ENCODE data around the gene DPYD. TPM values are rescaled to one million over a fixed set of nuclear protein-coding genes. Genes with fewer than 3 reads are reported as not detected.

The DPYD gene
- total RNA-seq, 1 donor from 2014 or later = 5.9 TPM

GRCh38 chr1:97334454-97334853 is 586.4 kb downstream of the DPYD start:
- Mint-ChIP-seq H3K27me3 (ENCODE audit: low read depth) (peaks cover 4% of the 10 kb centered on the region), H3K36me3 (ENCODE audit: low read depth) (no peaks in the 10 kb centered on the region), H3K4me1 (no peaks in the 10 kb centered on the region), H3K27ac (ENCODE audit: unreplicated experiment) (no peak overlapping the region), H3K4me3 (no peak overlapping the region), H3K9me3 (no peaks in the 10 kb centered on the region)
- DNase-seq (ENCODE audit: low read depth, low spot score) = no peak
- no peak for TF ChIP-seq CTCF (conservative IDR thresholded peaks at IDR 0.05)

- Mint-ChIP-seq H3K4me1 (no peaks in the 10 kb centered on the region), H3K4me3 (no peak overlapping the region), H3K36me3 (ENCODE audit: low read depth) (no peaks in the 10 kb centered on the region), H3K27ac (ENCODE audit: unreplicated experiment) (no peak overlapping the region), H3K9me3 (no peaks in the 10 kb centered on the region), H3K27me3 (ENCODE audit: low read depth) (peaks cover 4% of the 10 kb centered on the region)
- TF ChIP-seq CTCF (conservative IDR thresholded peaks at IDR 0.05) = no peak
- DNase-seq (ENCODE audit: low read depth, low spot score) = no peak
These were observed 588.1 kb downstream of the DPYD start for GRCh38 chr1:97332716-97333115.

GRCh38 chr1:97331165-97331564 is 589.7 kb downstream of the DPYD start:
- H3K27me3 Mint-ChIP-seq (ENCODE audit: low read depth) = no peaks in the 10 kb centered on the region
- no peak for TF ChIP-seq CTCF (conservative IDR thresholded peaks at IDR 0.05)
- no peaks in the 10 kb centered on the region for H3K4me1 Mint-ChIP-seq
- H3K36me3 Mint-ChIP-seq (ENCODE audit: low read depth) = no peaks in the 10 kb centered on the region
- no peak overlapping the region for H3K27ac Mint-ChIP-seq (ENCODE audit: unreplicated experiment)
- no peak overlapping the region for H3K4me3 Mint-ChIP-seq
- DNase-seq (ENCODE audit: low read depth, low spot score) = no peak
- no peaks in the 10 kb centered on the region for H3K9me3 Mint-ChIP-seq

- H3K4me1 Mint-ChIP-seq = no peaks in the 10 kb centered on the region
- TF ChIP-seq CTCF (conservative IDR thresholded peaks at IDR 0.05) = no peak
These were observed 606.1 kb downstream of the DPYD start for GRCh38 chr1:97314685-97315084.

GRCh38 chr1:97308131-97308530 is 612.7 kb downstream of the DPYD start:
- H3K4me1 Mint-ChIP-seq = peaks cover 4% of the 10 kb centered on the region
- DNase-seq (ENCODE audit: low read depth, low spot score) = no peak
- no peaks in the 10 kb centered on the region for H3K36me3 Mint-ChIP-seq (ENCODE audit: low read depth)
- no peak overlapping the region for H3K4me3 Mint-ChIP-seq
- peaks cover 3% of the 10 kb centered on the region for H3K9me3 Mint-ChIP-seq
- H3K27ac Mint-ChIP-seq (ENCODE audit: unreplicated experiment) = no peak overlapping the region
- no peaks in the 10 kb centered on the region for H3K27me3 Mint-ChIP-seq (ENCODE audit: low read depth)
- no peak for TF ChIP-seq CTCF (conservative IDR thresholded peaks at IDR 0.05)

More at GRCh38 chr1:97314685-97315084, 606.1 kb downstream of the DPYD start:
- Mint-ChIP-seq H3K27me3 (ENCODE audit: low read depth) (no peaks in the 10 kb centered on the region), H3K9me3 (peaks cover 3% of the 10 kb centered on the region), H3K27ac (ENCODE audit: unreplicated experiment) (no peak overlapping the region), H3K4me3 (no peak overlapping the region), H3K36me3 (ENCODE audit: low read depth) (no peaks in the 10 kb centered on the region)
- DNase-seq (ENCODE audit: low read depth, low spot score) = no peak

GRCh38 chr1:97307568-97307967 is 613.3 kb downstream of the DPYD start:
- no peaks in the 10 kb centered on the region for H3K27me3 Mint-ChIP-seq (ENCODE audit: low read depth)
- no peak overlapping the region for H3K27ac Mint-ChIP-seq (ENCODE audit: unreplicated experiment)
- no peak for TF ChIP-seq CTCF (conservative IDR thresholded peaks at IDR 0.05)
- peaks cover 3% of the 10 kb centered on the region for H3K9me3 Mint-ChIP-seq
- no peak for DNase-seq (ENCODE audit: low read depth, low spot score)
- H3K4me3 Mint-ChIP-seq = no peak overlapping the region
- peaks cover 4% of the 10 kb centered on the region for H3K4me1 Mint-ChIP-seq
- H3K36me3 Mint-ChIP-seq (ENCODE audit: low read depth) = no peaks in the 10 kb centered on the region
